SJCRH30 (cell line): Measurements from ENCODE around the gene HASPIN. TPM values are rescaled to one million over a fixed set of nuclear protein-coding genes. Genes with fewer than 3 reads are reported as not detected.
"Not testable (repeated sequence)": the region's sequence is repeated elsewhere in the genome, so short reads cannot be mapped to it uniquely, and the experiment has no call there.

Experiments
- DNase-seq, 2 experiments: peaks; one replicate each; pipeline ENCODE4 v3.0.0-alpha.2; 2015 to 2020
- H3K27ac ChIP-seq: fragments of 250-450 bp; sonication (Bioruptor Pico); 2 replicates; pipeline ENCODE4 v1.5.1; 2020; ENCODE audit warnings: mild to moderate bottlenecking, moderate library complexity
- H3K27me3 ChIP-seq: fragments of 250-450 bp; sonication (Bioruptor Pico); 2 replicates; pipeline ENCODE4 v1.5.1; 2020; ENCODE audit warnings: mild to moderate bottlenecking, moderate library complexity
- H3K36me3 ChIP-seq: fragments of 250-450 bp; sonication (Bioruptor Pico); 2 replicates; pipeline ENCODE4 v1.5.1; 2020; ENCODE audit warnings: mild to moderate bottlenecking, moderate library complexity
- H3K4me1 ChIP-seq: fragments of 250-450 bp; sonication (Bioruptor Pico); 2 replicates; pipeline ENCODE4 v1.5.1; 2020; ENCODE audit warnings: mild to moderate bottlenecking, moderate library complexity
- H3K4me3 ChIP-seq: fragments of 250-450 bp; sonication (Bioruptor Pico); 2 replicates; pipeline ENCODE4 v1.5.1; 2020; ENCODE audit warnings: mild to moderate bottlenecking, moderate library complexity
- H3K9me3 ChIP-seq: fragments of 250-450 bp; sonication (Bioruptor Pico); replicated peaks from 2 replicates; pipeline ENCODE4 v1.5.1; 2020; ENCODE audit warnings: mild to moderate bottlenecking, moderate library complexity
- total RNA-seq: library from RNA; depleted of rRNA; stranded (reverse); fragments of >200 nt; shearing (Covaris generic); gene quantifications from 2 replicates; pipeline ENCODE4 v1.2.3, GENCODE V29; 2014

The HASPIN gene
- total RNA-seq, 1 experiment from 2014 or later: 15.2 TPM

DNA sequence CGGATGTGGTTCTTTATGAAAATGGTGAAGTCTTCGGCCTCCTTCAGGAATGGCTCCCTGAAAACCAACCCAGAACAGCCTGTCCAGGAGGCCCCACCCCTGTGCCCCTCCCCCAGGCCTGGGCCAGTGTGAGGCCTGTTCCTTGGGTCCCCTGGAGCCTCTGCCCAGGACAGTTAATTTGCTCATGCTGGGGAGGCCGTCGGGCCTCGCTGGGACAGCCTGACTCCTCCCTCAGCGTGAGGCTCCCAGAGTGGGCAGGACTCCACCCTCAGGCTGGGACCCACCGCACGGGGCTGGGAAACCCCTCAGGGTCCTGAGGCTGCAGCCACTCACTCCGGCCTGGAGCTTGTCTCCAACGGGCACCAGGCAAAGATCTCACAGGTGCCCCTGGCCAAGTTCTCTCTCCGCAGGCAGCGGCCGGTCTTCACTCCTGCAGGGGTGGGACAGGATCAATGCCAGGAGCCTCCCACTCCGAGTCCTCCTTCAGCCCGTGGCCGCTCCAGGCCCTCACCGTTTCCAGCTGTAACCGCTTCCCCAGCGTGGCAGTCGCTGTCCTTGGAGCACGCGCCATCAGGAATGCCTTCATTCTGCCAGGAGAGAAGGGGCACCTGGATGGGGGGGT is 33.5 kb upstream of the HASPIN start:
- no peak overlapping the region for H3K27ac ChIP-seq
- DNase-seq: no peak
- H3K9me3 ChIP-seq: no peaks in the 10 kb centered on the region
- H3K27me3 ChIP-seq: no peaks in the 10 kb centered on the region
- H3K4me3 ChIP-seq: no peak overlapping the region
- peaks cover 3% of the 10 kb centered on the region; the same call in 1 of the 2 replicates for H3K4me1 ChIP-seq
- H3K36me3 ChIP-seq: no peaks in the 10 kb centered on the region

DNA sequence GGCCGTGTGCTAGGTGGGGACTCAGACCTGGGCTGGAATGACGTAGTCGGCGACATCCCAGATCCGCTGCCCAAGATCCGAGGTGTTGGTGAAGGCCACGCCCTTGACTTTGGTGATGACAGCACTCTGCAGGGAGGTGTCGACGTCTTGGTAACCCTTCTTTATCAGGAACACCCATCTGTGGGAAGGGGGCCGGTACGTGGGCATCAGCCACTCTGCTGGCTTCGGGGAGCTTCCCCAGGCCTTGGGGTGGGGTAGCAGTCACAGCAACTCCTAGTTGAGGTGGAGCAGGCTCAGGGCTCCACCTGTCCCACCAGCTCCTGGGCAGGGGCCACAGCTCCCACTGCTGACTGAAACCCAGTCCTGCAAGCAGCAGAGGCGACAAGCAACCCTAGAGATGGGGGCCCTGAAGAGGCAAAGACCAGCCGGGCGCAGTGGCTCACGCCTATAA is 32.1 kb upstream of the HASPIN start:
- Histone ChIP-seq H3K36me3 (no peaks in the 10 kb centered on the region), H3K4me1 (peaks cover 7% of the 10 kb centered on the region; the same call in 1 of the 2 replicates), H3K9me3 (no peaks in the 10 kb centered on the region), H3K4me3 (no peak overlapping the region), H3K27me3 (no peaks in the 10 kb centered on the region), H3K27ac (no peak overlapping the region)
- no peak for DNase-seq

DNA sequence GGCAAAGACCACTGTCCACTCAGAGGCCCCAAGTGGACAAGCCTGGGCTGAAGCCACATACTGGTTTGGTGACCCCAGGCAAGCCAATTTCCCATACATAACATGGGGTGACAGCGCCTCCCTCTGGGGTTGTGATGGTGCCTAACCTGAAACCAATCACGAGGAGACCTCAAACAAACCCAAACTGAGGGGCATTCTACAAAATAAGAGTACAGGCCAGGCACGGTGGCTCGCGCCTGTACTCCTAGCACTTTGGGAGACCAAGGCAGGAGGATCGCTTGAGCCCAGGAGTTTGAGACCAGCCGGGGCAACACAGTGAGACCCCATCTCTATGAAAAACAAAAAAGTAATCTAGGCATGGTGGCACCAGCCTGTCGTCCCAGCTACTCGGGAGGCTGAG is 31.4 kb upstream of the HASPIN start:
- H3K27me3 ChIP-seq: no peaks in the 10 kb centered on the region
- no peak for DNase-seq

DNA sequence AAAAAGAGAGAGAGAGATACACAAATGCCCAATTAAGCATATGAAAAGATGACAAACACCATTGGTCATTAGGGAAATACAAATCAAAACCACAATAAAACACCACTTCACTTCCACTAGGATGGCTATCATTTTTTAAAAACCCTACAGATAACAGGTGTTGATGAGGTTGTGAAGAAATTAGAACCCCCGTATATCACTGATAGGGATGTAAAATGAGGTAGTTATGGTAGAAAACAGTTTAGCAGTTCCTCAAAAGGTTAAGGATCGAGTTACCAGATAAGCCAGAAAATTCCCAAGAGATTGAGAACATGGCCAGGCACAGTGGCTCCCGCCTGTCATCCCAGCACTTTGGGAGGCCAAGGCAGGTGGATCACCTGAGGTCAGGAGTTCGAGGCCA is 30.6 kb upstream of the HASPIN start:
- H3K27ac ChIP-seq: no peak overlapping the region
- H3K9me3 ChIP-seq: no peaks in the 10 kb centered on the region
- H3K4me3 ChIP-seq: no peak overlapping the region
- peaks cover 7% of the 10 kb centered on the region; the same call in 1 of the 2 replicates for H3K4me1 ChIP-seq
- DNase-seq: no peak
- H3K36me3 ChIP-seq: no peaks in the 10 kb centered on the region
- H3K27me3 ChIP-seq: no peaks in the 10 kb centered on the region

More for the DNA sequence above, 31.4 kb upstream of the HASPIN start:
- Histone ChIP-seq H3K4me1 (peaks cover 7% of the 10 kb centered on the region; the same call in 1 of the 2 replicates), H3K27ac (no peak overlapping the region), H3K9me3 (no peaks in the 10 kb centered on the region), H3K36me3 (no peaks in the 10 kb centered on the region), H3K4me3 (no peak overlapping the region)

DNA sequence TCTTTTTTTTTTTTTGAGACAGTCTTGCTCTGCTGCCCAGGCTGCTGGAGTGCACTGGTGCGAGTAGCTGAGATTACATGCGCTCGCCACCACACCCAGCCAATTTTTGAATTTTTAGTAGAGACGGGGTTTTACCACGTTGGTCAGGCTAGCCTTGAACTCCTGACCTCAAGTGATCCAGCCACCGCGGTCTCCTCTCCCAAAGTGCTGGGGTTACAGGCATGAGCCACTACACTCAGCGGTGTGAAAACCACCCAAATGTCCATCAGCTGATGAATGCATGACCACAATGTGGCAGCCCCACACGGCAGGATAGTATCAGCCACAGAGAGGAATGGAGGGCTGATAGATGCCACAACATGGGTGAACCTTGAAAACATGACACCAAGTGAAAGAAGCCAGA is 29.9 kb upstream of the HASPIN start:
- no peak for DNase-seq

DNA sequence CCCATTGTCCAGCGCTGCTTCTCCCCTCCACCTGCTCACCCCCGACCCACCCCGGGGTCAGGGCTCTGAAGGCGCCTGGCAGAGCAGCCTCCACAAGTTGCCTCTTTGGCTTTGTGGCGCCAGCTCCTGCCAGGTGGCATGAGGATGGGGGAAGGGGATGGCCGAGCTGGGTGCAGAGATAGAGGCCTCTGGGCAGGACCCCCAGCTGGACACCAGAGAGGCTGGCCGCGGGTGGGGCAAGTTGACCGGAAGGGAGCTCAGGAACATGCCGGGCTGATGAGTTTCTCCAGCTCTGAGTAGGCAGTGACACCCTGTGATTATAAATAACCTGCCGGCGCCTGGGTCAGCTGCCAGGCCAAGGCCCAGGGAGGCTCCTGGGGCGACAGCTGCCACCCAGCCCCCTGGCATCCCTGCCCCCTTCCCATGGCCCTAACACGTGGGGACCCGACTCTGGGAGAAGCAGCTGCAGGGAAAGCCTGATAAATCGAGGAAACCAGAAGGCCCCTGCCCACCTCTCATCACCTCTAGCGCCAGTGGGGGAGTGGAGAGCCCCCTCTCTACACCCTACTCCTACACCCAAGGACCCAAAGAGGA is 28.5 kb upstream of the HASPIN start:
- no peaks in the 10 kb centered on the region for H3K9me3 ChIP-seq
- DNase-seq: peak; percentile 36 to 51
- H3K4me1 ChIP-seq: peaks cover 7% of the 10 kb centered on the region; the same call in 1 of the 2 replicates
- no peaks in the 10 kb centered on the region for H3K27me3 ChIP-seq
- H3K27ac ChIP-seq: peak overlapping the region; percentile 57
- no peaks in the 10 kb centered on the region for H3K36me3 ChIP-seq
- peak overlapping the region; percentile 45 for H3K4me3 ChIP-seq

More for the DNA sequence above, 29.9 kb upstream of the HASPIN start:
- H3K36me3 ChIP-seq: no peaks in the 10 kb centered on the region
- H3K27me3 ChIP-seq: no peaks in the 10 kb centered on the region
- no peak overlapping the region for H3K4me3 ChIP-seq
- H3K4me1 ChIP-seq: peaks cover 7% of the 10 kb centered on the region; the same call in 1 of the 2 replicates
- H3K9me3 ChIP-seq: no peaks in the 10 kb centered on the region
- no peak overlapping the region for H3K27ac ChIP-seq

DNA sequence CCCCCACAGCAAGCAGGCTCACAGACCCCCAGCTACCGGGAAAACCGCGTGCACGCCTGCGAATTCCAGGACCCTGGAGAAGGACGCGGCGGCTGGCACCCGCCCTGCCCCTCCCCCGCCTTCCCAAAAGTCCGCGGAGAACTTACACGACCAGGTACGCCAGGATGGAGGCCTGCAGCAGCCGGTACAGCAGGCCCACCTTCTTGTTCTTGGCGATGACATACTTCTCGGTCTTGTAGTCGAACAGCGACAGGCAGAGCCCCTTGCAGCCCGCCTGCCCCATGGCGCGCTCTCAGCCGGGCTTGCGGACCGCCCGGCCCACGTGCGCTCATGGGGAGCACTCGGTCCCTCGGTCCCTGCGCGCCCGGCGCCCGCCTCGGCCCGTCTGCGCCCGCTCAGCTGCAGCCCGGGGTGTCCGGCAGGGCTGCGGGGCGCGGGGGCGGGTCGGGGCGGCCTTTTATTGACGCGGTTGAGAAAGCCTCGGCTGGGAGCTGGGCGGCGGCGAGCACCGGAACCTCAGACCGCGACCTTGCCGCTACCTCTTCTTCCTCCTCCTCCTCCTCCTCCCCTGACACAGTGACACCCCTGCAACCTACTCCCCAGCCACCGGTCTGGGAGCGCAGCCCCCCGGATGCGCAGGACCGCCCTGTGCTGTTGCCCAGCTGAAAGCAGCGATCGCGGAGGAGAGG is 27.8 kb upstream of the HASPIN start, which contains the start of gene P2RX5:
P2RX5 (minus strand) TSS at position 433 of the 689 bp plus-strand sequence; CDS start at position 283, 150 bp downstream.
- Histone ChIP-seq H3K27ac (peak within 1 kb of the TSS; percentile 57), H3K4me1 (peaks cover 7% of the 10 kb centered on the region; the same call in 1 of the 2 replicates), H3K27me3 (no peaks in the 10 kb centered on the region), H3K9me3 (no peaks in the 10 kb centered on the region), H3K4me3 (peak within 1 kb of the TSS; percentile 45), H3K36me3 (no peaks in the 10 kb centered on the region)
- no peak for DNase-seq

DNA sequence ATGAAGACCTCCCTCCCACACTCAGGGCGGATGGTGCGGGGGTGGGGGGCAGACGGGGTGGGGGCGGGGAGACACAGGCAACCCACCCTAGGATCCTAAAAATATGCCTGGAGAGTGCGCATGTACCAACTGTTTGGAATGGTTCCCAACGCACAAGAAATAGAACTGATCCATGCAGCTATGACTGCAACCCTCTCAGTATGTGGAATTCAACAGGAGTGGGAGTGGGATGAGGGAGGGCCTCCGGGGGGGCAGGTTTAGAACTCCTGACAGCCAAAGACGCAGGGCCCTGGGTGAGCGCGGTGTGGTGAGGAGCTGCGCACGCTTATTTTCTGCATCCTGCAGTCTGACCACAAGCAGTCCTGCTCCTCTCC is 26.6 kb upstream of the HASPIN start:
- H3K4me3 ChIP-seq: no peak overlapping the region
- peaks cover 7% of the 10 kb centered on the region; the same call in 1 of the 2 replicates for H3K4me1 ChIP-seq
- no peak overlapping the region for H3K27ac ChIP-seq
- no peaks in the 10 kb centered on the region for H3K27me3 ChIP-seq
- H3K9me3 ChIP-seq: no peaks in the 10 kb centered on the region
- H3K36me3 ChIP-seq: no peaks in the 10 kb centered on the region
- DNase-seq: no peak

DNA sequence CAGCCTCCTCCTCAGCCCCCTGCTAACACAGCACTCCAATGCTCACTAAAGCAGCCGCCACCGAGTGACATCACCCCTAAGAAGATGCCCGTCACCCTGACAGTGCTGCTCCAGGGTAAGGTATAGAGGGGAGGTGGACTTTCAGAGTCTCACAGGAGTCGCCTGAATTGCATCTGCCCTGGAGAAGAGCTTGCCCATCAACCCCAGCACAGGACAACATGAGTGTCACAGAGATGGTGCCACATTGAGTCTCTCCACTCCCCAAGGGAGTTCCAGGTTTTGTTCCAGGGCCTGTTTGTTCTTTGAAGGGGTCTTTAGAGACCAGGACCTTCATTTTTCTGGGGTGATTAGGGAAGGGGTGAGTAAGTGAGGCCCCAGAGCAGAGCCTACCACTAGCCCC is 25.6 kb upstream of the HASPIN start:
- no peak overlapping the region for H3K27ac ChIP-seq
- no peak overlapping the region for H3K4me3 ChIP-seq
- H3K27me3 ChIP-seq: no peaks in the 10 kb centered on the region
- no peaks in the 10 kb centered on the region for H3K36me3 ChIP-seq
- no peaks in the 10 kb centered on the region for H3K9me3 ChIP-seq
- H3K4me1 ChIP-seq: peaks cover 7% of the 10 kb centered on the region; the same call in 1 of the 2 replicates
- no peak for DNase-seq

DNA sequence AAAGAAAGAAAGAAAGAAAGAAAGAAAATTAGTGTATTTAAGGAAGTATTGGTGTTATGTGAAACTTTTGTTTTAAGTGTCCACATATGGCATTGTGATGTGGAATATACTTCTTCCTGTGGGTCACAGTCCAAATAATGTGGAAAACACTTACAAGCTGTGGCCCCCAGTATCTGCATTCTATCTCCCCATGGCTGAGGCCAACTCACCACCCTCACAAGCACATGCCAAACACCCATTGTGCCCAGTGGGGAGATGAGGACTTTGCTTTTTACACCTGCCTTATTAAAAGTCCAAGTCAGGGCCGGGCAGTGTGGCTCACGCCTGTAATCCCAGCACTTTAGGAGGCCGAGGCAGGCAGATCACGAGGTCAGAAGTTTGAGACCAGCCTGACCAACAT is 23.8 kb upstream of the HASPIN start:
- no peaks in the 10 kb centered on the region for H3K27me3 ChIP-seq
- no peak overlapping the region for H3K27ac ChIP-seq
- H3K4me3 ChIP-seq: no peak overlapping the region
- no peak for DNase-seq
- H3K4me1 ChIP-seq: peaks cover 7% of the 10 kb centered on the region; the same call in 1 of the 2 replicates
- no peaks in the 10 kb centered on the region for H3K9me3 ChIP-seq
- H3K36me3 ChIP-seq: no peaks in the 10 kb centered on the region

DNA sequence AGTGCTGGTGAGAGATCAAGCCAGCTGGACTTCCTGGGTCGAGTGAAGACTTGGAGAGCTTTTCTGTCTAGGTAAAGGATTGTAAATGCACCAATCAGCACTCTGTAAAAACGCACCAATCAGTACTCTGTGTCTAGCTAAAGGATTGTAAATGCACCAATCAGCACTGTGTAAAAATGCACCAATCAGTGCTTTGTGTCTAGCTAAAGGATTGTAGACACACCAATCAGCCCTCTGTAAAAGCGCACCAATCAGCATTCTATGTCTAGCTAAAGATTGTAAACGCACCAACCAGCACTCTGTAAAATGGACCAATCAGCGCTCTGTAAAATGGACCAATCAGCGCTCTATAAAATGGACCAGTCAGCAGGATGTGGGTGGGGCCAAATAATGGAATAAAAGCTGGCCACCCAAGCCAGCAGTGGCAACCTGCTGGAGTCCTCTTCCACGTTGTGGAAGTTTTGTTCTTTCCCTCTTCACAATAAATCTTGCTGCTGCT is 21.6 kb upstream of the HASPIN start:
- not testable (repeated sequence) for H3K27me3 ChIP-seq, H3K36me3 ChIP-seq, H3K4me1 ChIP-seq, H3K4me3 ChIP-seq, H3K9me3 ChIP-seq, H3K27ac ChIP-seq, DNase-seq

DNA sequence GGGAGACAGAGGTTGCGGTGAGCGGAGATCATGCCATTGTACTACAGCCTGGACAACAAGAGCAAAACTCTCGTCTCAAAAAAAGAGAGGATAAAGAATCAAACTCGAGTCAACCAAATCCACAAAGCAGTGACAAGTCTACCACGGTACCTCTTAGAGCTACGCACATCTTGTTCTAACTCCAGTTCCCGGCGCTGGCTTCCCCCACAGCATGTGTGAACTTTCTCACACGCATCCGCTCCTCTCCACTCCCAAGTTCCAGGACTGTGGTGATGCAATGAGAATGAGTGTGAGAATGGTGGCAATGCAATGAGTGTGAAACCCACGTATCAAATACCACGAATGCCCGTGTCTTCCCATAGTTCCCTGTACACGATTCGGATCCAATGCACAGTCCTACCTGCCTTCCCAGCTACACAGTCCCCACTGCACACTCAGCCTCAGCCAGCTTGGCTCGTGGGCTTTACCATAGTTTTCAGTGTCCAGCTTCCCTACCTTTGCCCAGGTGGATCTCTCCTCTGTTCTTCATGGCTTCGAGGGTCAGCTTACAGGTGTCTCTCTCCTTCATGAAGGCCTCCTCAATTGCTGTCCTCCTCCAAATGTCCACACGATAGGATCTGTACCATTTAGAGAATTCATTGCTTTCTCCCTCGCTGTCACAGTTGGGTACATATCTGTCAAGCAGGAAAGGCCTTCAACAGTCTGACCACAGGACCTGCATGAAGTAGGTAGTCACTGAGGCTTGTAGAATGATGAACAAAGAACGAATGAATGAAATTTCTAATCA is 18.6 kb upstream of the HASPIN start:
- Histone ChIP-seq H3K4me1 (no peaks in the 10 kb centered on the region), H3K4me3 (no peak overlapping the region), H3K27ac (no peak overlapping the region), H3K9me3 (no peaks in the 10 kb centered on the region), H3K36me3 (no peaks in the 10 kb centered on the region), H3K27me3 (no peaks in the 10 kb centered on the region)
- no peak for DNase-seq

DNA sequence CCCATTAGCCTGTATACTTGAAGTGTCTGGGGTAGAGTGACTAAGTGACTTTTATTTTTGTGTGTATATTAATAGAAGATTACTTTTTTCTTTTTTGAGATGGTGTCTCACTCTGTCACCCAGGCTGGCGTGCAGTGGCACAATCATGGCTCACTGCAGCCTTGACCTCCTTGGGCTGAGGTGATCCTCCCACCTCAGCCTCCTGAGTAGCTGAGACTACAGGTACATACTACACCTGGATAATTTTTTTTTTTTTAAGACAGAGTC is 18.1 kb upstream of the HASPIN start:
- not testable (repeated sequence) for H3K27me3 ChIP-seq, H3K4me3 ChIP-seq, H3K4me1 ChIP-seq, H3K27ac ChIP-seq, H3K9me3 ChIP-seq, H3K36me3 ChIP-seq, DNase-seq

DNA sequence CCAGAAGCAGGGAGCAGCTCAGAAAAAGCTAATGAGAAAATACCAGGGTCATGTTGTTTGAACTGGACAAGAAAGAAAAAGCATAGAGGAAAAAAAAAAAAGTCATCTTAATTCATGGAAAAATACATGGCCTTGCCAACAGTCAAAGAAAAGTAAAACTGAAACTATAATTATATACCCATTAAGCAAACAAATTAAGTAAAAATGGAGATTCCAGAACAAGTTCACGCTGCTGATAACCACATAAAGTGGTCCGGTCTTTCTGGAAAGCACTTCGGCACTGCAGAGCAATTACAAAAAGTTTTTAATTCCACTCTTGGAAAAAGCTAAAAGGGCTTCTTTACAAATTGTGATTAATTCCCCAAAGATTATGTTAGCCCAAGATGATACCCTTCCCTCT is 15.3 kb upstream of the HASPIN start:
- Histone ChIP-seq H3K36me3 (no peaks in the 10 kb centered on the region; the same call in 1 of the 2 replicates), H3K4me3 (no peak overlapping the region), H3K27me3 (no peaks in the 10 kb centered on the region), H3K27ac (no peak overlapping the region), H3K4me1 (no peaks in the 10 kb centered on the region), H3K9me3 (no peaks in the 10 kb centered on the region)
- no peak for DNase-seq
